ENCODE measurements around the gene SARM1.
"Not testable (repeated sequence)": the region's sequence is repeated elsewhere in the genome, so short reads cannot be mapped to it uniquely, and the experiment has no call there.

The SARM1 gene

DNA sequence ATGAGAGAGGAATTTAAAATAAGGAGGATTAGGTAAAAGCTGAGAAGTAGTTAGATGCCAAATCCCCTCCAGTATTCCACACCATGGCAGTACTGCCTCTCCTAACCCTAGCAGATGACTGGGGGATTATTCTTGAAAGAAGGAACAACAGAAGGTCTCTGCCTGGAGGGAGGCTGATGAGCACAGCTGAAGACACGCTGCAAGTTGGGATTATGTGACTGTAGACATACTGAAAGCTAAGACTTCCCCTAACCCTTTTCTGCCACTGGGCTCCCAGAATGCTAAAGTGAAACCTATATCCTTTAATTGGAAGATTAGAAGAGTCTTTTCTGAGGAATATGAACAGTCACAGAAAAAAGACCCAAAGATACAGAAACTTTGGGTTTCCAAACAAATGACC is 62.2 kb downstream of the SARM1 start:
- DNase-seq, result no peak

DNA sequence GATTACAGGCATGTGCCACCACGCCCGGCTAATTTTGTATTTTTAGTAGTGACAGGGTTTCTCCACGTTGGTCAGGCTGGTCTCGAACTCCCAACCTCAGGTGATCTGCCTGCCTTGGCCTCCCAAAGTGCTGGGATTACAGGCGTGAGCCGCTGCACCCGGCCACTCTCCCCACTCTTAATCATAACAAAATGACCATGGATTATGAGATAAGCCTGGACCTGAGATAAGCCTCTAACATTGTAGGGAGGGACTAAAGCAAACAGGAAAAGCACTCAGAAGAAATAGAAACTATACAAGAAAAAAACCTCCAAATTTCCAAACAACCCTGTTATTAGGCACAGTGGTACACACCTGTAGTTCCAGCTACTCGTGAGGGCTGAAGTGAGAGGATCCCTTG is 62.8 kb downstream of the SARM1 start:
- DNase-seq, result not testable (repeated sequence)

DNA sequence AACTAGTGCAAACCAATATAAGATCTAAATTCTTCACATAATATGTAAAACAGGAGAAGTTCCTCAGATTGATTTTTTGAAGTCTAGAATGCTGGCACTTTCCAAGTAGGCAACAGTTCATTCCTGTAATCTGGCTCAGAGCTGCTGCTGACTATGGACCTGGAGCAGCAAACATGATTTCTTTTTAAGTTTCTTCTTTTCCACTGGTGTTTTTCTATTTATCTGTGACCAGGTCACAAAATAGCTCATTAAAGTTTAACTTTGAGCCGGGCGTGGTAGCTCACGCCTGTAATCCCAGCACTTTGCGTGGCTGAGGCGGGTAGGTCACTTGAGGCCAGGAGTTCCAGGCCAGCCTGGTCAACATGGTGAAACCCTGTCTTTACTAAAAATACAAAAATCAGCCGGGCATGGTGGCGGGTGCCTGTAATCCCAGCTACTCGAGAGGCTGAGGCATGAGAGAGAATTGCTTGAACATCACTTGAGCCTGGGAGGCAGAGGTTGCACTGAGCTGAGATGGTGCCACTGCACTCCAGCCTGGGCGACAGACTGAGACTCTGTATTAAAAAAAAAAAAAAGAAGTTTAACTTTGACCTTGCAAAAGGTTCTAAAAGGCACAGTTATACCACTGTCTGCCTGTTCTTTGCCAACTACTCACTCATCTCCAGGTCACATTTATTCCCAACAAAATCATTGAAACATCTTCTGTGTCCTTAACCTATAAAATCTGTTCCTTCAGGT is 72.6 kb downstream of the SARM1 start:
- no peak for DNase-seq

DNA sequence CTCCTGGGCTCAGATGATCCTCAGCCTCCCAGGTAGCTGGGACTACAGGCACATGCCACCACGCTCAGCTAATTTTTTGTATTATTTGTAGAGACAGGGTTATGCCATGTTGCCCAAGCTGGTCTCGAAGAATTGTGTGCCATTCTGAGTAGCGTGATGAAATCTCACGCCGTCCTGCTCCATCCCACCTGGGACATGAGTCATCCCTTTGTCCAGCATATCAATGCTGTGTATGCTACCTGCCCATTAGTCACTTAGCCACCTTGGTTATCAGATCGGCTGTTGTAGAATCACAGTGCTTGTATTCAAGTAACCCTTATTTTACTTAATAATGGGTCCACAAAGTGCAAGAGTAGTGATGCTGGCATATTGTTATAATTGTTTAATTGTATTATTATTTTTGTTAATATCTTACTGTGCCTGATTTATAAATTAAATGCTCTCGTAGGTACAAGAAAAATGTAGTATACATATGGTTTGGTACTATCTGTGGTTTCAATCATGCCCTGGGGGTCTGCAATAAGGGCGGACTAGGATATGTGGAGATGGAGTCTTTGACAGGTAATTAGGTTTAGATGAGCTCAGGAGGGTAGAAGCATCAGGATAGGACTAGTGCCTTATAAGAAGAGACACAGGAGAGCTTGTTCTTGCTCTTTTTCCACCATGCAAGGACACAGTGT is 75.4 kb downstream of the SARM1 start:
- no peak for DNase-seq

DNA sequence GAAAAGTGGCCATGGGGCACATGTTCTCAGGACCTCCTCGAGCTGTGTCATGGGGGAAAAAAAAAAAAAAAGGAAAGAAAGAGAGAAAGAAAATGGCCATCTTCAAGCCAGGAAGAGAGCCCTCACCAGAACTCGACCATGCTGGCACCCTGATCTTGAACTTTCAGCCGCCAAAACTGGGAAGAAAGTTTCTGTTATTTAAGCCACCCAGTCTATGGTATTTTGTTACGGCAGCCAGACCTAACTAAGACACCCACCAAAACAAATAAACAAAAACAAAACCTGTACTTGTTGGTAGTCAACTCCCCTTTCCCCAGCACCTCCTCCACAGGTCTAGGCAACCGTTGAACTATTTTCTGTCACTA is 75.9 kb downstream of the SARM1 start:
- no peak for DNase-seq

DNA sequence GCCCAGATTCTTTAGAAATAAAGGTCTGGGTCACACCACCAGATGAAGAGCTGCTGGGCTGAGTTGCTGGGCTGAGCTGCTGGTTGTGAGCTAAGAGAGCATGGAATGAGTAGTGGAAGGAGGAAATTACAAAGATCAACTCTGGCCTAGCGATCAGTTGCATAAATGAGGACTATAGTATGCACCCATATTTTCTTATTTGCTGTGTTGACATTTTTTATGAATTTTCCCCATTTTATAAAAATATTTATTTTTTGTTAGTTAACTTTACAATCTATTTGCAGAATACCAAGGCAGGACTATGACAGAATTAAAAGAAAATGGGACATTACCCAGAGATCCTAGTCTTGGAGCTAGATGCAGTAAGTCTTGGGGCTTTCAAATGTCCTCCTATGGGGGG is 78.4 kb downstream of the SARM1 start:
- DNase-seq, result no peak
